GM21576 (cell line): ENCODE results near the gene TRIM36.

ENCODE experiments used
- ATAC-seq: cut with Tn5 transposase; IDR thresholded peaks from one replicate; pipeline ENCODE4 v1.9.1; 2021; ENCODE audit warnings: mild to moderate bottlenecking, moderate library complexity; ENCODE audit not compliant: unreplicated experiment

Gene TRIM36

GRCh38 chr5:115168829-115169486, 750 bp downstream of the TRIM36 start:
- ATAC-seq = peak; percentile 17

- no peak for ATAC-seq
Observed at GRCh38 chr5:115166744-115167393, 2.8 kb downstream of the TRIM36 start.

- ATAC-seq = no peak
Observed at GRCh38 chr5:115165790-115166189, 3.9 kb downstream of the TRIM36 start.

- ATAC-seq = no peak
Observed at GRCh38 chr5:115160975-115161475, 8.7 kb downstream of the TRIM36 start.

- no peak for ATAC-seq
Observed at GRCh38 chr5:115151208-115151805, 18.4 kb downstream of the TRIM36 start.

- no peak for ATAC-seq
Observed at GRCh38 chr5:115150512-115150911, 19.2 kb downstream of the TRIM36 start.

GRCh38 chr5:115147052-115147451, 22.7 kb downstream of the TRIM36 start:
- ATAC-seq = no peak

GRCh38 chr5:115136294-115136693, 33.4 kb downstream of the TRIM36 start:
- no peak for ATAC-seq

- ATAC-seq = no peak
Observed at GRCh38 chr5:115132465-115132864, 37.2 kb downstream of the TRIM36 start.

GRCh38 chr5:115126303-115126702, 43.4 kb downstream of the TRIM36 start:
- ATAC-seq = no peak

GRCh38 chr5:115124741-115125140, 45.0 kb downstream of the TRIM36 start:
- no peak for ATAC-seq

- ATAC-seq = no peak
Observed at GRCh38 chr5:115116001-115116400, 53.7 kb downstream of the TRIM36 start.

- no peak for ATAC-seq
Observed at GRCh38 chr5:115109840-115110239, 59.9 kb downstream of the TRIM36 start.

- ATAC-seq = no peak
Observed at GRCh38 chr5:115109356-115109755, 60.4 kb downstream of the TRIM36 start.

- no peak for ATAC-seq
Observed at GRCh38 chr5:115100319-115100955, 69.3 kb downstream of the TRIM36 start.

GRCh38 chr5:115098041-115098702, 71.5 kb downstream of the TRIM36 start:
- ATAC-seq = peak; percentile 84

- ATAC-seq = no peak
Observed at GRCh38 chr5:115097236-115097635, 72.5 kb downstream of the TRIM36 start.

- no peak for ATAC-seq
Observed at GRCh38 chr5:115096034-115096769, 73.5 kb downstream of the TRIM36 start.

- no peak for ATAC-seq
Observed at GRCh38 chr5:115087951-115088350, 81.8 kb downstream of the TRIM36 start.

GRCh38 chr5:115086473-115086872, 83.2 kb downstream of the TRIM36 start:
- ATAC-seq = no peak
